Activated CD4-positive, alpha-beta T cell treated with anti-CD3 and anti-CD28 coated beads, Interleukin-2, amount 50 U/mL, for 4 hours (primary cell): Measurements from ENCODE around the gene KIF6.

ENCODE experiments used
- DNase-seq, 2 experiments: peaks; one replicate each; pipeline ENCODE4 v3.0.0-alpha.2; 2020

KIF6 gene

GRCh38 chr6:39590871-39591393, 134.3 kb downstream of the KIF6 start:
- DNase-seq: no peak

DNA sequence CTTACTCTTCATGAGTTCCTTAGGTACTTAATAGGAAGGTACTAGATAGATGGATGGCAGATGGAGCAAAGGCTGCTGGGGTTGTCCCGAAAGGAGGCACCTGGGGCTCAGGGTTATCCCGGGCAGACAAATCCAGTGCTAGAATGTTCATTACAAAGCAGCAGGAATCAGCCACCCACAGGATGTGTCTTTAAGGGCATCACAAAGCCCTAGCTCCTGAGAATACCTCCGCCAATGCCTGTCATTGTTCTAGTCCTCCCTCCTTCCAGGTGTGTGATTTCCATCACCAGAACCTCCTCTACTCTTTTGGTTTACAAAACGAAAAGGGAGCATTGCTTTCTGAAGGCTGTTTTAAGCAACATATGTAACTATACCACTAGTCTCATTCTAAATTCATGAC, 138.1 kb downstream of the KIF6 start:
- no peak for DNase-seq

DNA sequence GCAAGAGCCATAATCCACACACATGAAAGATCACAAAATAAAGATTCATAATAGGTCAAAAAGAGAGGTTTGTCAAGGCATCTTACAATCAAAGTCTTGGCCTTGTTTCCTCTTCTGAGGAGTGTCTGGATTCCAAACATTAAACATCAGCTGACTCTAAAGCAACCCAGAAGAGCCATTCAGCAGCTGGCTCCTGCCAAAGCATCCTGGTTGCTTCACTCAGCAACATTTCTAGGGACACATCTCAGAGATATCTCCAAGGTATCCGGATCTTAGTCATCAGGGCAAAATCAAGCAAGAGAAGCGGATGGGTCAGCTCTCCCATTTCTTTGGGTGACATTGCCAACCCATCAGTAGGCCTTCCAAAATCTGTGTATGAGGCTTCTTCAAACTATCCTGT, 139.6 kb downstream of the KIF6 start:
- no peak for DNase-seq

DNA sequence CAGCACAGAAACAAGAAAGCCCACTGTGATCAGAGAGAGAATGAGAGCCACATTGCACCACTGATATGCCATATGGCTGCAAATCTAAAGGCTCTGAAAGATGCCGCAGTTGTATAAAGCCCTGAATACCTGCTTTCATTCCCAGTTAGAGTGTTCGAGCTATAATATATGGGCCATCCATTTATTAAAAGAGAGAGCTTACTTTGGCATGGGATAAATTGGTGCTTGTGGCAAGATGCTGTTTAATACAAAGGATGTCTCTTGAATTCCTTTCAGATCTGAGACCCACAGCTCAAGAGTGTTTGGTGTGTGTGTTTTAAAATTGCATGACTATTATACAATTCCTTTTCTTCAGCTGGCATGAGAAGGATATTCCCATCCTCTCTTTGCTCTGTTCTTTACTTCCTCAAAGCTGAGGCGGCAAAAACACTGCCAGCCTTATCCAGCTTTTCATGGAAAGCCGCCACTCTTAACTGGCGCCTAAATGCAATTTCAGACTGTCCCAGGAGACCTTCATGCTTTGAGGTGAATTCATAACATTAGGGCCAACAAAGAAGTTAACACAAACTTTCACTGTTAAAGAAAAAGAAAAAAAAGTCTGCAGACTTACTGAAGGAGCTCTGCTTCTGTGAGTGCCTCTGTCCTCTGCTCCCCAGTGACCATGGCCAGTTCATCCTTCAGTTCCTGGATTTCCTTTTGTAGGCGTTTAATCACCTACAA, 147.6 kb downstream of the KIF6 start:
- DNase-seq: no peak

DNA sequence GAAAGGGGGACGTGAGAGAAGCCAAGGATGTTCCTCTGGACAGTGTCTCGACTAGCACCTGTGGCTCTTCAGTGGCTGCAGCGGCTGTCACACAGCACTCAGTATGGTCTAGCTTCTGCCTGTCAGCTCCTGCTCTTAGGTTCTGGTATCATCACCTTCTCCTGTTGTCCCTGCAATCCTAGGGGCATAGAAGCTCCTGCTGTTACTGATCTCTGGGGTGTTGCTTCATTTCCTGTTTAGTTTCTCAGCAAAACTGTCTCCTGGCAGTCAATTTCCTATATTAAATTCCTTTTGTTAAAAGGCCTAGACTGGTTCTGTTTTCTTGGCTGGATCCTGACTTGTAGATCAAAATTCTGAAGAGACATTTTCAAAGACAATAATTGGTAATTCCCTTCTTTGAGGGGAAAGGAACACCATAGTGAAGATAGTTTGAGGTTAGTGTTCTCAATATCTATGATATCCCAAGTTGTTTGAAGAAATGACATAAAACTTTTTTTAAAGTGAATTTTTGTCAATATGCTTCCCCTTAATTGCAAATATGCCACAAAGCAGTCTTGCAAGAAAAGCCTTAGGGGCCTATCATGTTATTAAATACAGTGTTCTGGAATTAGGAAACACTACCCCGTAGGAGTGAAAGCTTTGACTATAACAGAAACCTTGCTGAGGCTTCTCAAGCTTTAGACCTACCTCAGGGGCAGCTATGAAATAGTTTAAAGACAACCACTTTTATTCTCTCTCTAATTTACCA, 148.5 kb downstream of the KIF6 start:
- no peak for DNase-seq

DNA sequence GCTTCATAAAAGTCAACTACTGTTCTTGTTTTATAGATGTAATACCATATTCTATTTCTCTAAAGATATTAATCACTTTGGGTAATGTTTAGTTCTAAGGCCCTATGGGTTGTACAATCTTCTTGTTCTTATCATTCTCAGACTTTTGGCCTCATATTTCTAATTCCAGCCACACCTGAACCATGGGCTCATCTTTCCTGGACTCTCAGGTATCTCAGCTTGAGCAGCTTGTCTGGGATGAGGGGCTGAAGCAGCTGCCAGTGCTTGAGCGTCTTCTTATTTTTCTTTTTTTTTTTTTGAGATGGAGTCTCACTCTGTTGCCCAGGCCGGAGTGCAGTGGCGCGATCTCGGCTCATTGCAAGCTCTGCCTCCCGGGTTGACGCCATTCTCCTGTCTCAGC, 150.2 kb downstream of the KIF6 start:
- DNase-seq: no peak

- DNase-seq: no peak
Observed at GRCh38 chr6:39573541-39573940, 151.7 kb downstream of the KIF6 start.

DNA sequence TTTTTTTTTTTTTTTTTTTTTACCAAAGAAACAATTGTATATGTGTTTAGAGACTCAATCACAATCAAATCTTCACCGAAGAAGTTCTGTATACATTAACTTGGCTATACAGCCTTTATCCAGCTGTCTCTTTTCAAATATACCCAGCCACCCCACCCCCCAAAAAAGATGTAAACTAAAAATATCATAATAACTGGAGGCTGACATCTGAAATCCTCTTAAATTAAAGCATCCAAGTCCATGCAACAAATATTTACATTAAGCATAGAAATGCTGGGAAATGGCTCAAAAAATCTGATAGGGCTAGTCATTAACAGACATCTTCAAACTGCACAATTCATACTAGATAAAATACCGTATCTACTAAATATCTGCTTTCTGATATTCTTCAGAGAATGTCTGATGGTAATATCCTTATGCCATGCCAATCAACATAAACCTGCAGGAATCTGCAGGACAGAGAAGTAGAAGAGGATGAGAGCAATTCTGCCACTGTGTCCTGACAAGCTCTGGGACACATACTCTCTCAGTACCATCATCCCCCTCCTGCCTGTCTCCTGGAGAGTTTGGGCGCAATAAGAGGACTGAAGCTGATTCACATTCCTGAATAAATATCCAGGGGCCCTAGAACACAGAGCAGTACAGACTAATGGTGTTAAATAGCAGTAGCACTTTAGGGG, 152.4 kb downstream of the KIF6 start:
- DNase-seq: no peak

DNA sequence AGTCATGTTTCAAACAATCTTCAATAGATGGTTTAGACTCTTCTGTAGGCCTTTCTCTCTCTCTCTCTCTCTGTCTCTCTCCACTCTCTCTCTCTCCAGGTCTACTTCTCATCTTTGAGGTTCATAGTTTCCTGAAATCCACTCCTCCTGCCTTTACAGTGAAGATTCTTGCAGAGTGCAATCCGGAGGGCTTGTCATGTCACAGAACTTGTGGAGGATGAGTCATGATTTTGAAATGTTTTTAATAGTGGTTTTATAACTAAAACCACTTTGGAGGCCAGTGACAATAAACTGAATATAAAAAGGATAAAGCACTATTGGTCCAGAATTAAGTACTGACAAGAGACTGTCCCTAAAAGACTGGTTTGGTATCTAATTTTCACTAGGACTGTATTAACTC, 156.3 kb downstream of the KIF6 start:
- no peak for DNase-seq

DNA sequence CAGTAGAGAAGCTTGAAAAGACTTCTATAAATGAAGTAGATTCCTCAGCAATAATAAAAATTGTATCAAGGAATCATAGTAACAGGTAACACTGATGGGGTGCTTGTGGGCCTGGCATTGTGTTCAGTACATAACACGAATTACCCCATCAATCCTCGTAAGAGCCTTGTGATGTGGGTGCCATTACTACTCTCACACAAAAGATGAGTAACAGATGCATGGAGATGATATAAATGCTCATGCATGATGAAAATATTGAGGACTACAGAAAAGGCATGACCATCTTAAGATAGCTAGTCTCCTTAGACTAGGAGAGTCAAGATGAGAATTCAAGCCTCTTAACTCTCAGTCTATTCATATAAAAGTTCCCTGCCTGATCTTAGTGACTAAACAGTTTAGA, 158.1 kb downstream of the KIF6 start:
- DNase-seq: no peak

GRCh38 chr6:39566456-39566855, 158.8 kb downstream of the KIF6 start:
- DNase-seq: no peak

DNA sequence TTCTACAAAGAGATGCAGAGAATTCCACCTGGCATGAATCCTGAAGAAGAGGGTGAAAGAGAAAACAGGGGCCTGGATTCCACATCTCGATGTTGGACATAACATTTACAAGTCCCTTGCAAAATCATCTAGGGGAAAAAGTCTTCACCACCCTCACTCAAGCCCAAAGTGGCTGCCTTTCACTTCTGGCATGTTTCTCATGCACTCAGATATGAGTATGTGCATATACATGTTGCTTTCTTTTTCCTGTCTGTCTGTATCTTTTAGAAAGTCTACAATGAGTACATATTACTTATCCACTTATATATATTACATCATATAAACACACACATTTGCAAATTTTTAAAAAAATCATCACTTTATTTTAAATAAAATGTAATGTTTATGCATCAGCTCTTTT, 159.3 kb downstream of the KIF6 start:
- no peak for DNase-seq

- DNase-seq: no peak
Observed at GRCh38 chr6:39563566-39564311, 161.5 kb downstream of the KIF6 start.

DNA sequence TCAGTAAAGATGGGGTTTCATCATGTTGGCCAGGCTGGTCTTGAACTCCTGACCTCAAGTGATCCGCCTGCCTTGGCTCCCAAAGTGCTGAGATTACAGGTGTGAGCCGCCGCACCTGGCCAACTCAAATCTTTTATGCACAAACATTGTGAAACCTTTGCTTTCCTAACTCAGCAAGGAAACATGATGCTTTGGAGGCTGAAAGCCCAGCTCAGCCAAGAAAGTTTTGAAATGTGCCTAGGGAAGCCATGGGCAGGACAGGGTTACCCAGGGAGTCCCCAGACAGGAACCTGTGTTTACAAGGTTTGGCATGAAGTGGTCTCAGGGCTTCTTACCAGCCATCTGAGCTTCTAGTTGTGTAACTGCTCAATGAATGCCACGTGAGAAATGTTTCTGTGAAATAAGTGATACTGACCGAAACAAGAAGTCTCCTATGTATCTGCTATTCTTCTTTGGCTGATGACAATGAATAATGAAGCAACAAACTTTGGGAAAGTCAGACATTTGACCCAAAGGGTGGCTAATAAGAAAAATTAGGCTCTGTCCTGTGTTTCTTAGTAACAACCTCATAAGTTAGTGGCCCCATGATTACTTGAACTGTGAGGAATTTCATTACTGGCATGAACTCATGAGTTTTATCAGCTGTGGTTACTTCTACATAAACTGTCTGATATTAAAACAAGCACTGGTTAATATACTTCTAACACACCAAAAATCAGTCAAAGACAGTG, 163.5 kb downstream of the KIF6 start:
- DNase-seq: no peak

DNA sequence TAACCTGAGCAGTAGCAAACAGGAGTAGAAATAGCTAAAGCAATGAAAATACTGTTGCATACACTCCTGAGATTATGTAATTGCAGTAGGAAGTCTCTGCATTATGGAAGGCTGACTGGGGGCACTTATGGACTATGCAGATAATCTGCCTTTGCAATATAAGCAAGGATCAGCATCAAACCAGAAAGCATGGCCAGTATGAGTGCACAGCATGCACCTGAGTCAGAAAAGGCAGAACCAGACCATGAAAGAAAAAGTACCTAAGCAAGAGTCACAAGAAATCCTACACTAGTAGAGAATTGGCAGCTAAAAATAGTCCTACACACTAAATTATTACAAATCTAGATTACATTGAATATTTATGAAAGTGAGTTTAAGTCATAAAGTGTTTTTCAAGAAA, 164.3 kb downstream of the KIF6 start:
- DNase-seq: no peak

GRCh38 chr6:39558591-39559190, 166.5 kb downstream of the KIF6 start:
- no peak for DNase-seq

DNA sequence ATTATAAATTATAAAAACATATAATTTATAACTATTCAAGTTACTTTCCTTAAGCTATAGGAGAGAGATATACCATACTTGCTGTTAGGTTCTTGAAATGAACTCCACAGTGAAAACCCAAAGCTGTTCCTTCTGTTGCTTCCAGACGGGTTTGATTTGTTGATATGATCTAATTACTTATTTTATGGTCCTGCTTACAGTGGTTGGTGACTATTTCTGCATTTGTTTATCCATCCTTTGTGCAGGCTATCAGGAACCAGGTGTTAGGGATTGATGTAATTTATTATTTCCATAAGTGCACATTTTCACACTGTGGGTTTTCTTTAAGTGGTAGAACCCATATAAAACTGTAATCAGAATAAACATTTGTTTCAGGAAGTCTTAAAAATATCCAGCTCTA, 167.1 kb downstream of the KIF6 start:
- DNase-seq: no peak

DNA sequence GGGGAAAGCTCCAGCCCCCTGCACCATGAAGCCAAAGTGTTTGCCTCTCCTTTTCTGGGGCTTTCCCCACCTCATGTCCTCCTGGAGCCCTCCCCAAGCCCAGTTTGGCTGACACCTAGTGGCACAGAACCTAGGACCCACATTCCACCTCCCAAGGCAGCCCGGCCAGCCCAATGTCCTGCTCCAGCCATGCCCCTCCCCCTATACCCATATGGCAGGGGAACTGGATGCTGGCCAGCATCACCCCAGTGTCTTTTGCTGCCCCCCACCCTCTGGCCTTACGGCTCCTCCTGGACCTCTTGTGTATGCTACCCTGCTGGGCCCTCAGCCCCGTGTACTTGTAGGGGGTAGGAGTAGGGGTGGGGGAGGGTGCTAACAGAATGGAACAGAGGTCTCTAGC, 170.1 kb downstream of the KIF6 start:
- DNase-seq: no peak

DNA sequence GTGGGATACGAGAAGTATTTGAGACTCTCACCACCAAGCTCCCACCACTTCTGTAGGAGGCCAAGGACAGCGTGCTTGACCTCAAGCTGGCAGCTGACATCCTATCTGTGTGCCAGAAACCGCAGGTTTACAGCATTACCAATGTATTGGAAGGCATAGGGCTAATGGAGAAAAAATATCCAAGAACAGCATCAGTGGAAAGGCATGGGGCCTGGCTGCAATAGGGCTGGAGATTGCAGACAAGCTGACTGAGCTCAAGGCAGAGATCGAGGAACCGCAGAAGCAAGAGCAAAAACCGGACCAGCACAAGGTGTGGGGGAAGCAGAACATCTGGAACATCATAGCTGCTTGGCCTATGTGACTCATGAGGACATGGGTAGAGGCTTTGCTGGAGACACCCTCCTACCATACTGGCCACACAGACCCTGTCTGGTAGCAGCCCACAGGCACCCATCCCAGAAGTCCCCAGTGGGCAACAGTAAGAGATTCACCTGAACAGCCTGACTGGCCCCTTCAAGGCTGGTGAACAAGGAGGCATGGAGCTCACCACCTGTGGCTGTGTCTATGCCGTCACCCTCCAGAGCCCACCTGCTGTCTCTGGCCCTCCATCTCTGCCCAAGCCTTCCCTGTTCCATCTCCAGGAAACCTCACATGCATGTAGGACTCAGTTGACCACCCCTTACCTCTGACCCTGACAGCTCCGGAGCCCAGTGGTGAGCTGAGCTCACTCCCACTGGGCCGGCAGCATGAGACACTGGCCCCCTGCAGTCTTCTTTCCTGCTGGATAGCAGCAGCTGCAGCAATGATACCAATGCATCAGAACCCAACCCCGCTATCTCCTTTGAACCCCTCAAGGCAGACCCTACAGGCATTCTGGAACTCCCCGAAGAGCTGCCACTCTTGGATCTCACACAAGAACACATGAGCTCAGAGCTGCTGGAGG, 171.1 kb downstream of the KIF6 start:
- no peak for DNase-seq

GRCh38 chr6:39553029-39553428, 172.2 kb downstream of the KIF6 start:
- no peak for DNase-seq

- no peak for DNase-seq
Observed at GRCh38 chr6:39550191-39550590, 175.0 kb downstream of the KIF6 start.
